Right ventricle myocardium superior (tissue), 1 donor: ENCODE measurements around the gene ATXN1. TPM values are rescaled to one million over a fixed set of nuclear protein-coding genes. Genes with fewer than 3 reads are reported as not detected.
A peak's percentile ranks its signal among the peaks of the same experiment; 100 is the strongest.
"Not testable (repeated sequence)": the region's sequence is repeated elsewhere in the genome, so short reads cannot be mapped to it uniquely, and the experiment has no call there.

Experiments used
- ATAC-seq: fragments of 200-7000 bp; cut with Tn5 transposase; one replicate; pipeline ENCODE4 v1.9.1; 2020; ENCODE audit warnings: mild to moderate bottlenecking; ENCODE audit not compliant: poor library complexity
- DNase-seq: peaks from one replicate; pipeline ENCODE4 v3.0.0-alpha.2; 2020
- intact Hi-C: fragments of 100-400 bp; cut with DNase I; formaldehyde crosslinking; loops from one replicate; pipeline ENCODE4 v1.11.2; 2022
- total RNA-seq: library from RNA; stranded (reverse); fragmentation: NEBNext Ultra II Directional; extraction: Animal tissue kit (Norgen Biotek cat#: 25700); gene quantifications from one replicate; pipeline ENCODE4 v1.2.1, GENCODE V29; 2021
- donor health status: DM: no; HTN: yes; CAD: no; lungs with severe emphysema.

The ATXN1 gene
- total RNA-seq, 1 donor from 2014 or later: 36.1 TPM

- intact Hi-C loops: no loop called here
- no peak for ATAC-seq
- DNase-seq: no peak
Observed at GRCh38 chr6:16471222-16471909, 289.9 kb downstream of the ATXN1 start.

- DNase-seq (no peak), ATAC-seq (no peak)
- intact Hi-C loops: no loop called here
Observed at GRCh38 chr6:16470502-16471221, 290.6 kb downstream of the ATXN1 start.

GRCh38 chr6:16468991-16469615 is 292.2 kb downstream of the ATXN1 start:
- DNase-seq (no peak), ATAC-seq (no peak)
- intact Hi-C loops: no loop called here

- intact Hi-C loops: no loop called here
- ATAC-seq (no peak), DNase-seq (no peak)
Observed at GRCh38 chr6:16466800-16467553, 294.3 kb downstream of the ATXN1 start.

GRCh38 chr6:16464045-16464444 is 297.2 kb downstream of the ATXN1 start:
- ATAC-seq (no peak), DNase-seq (no peak)
- intact Hi-C loops: no loop called here

GRCh38 chr6:16463246-16463645 is 298.0 kb downstream of the ATXN1 start:
- DNase-seq, intact Hi-C loops, ATAC-seq: not testable (repeated sequence)

- ATAC-seq (no peak), DNase-seq (no peak)
- intact Hi-C loops: no loop called here
Observed at GRCh38 chr6:16461491-16461890, 299.8 kb downstream of the ATXN1 start.

GRCh38 chr6:16459472-16459871 is 301.8 kb downstream of the ATXN1 start:
- ATAC-seq, DNase-seq, intact Hi-C loops: not testable (repeated sequence)

GRCh38 chr6:16452348-16452747 is 308.9 kb downstream of the ATXN1 start:
- DNase-seq (no peak), ATAC-seq (peak; percentile 29)
- intact Hi-C loops: no loop called here

GRCh38 chr6:16450821-16451220 is 310.4 kb downstream of the ATXN1 start:
- DNase-seq: no peak
- no peak for ATAC-seq
- intact Hi-C loops: no loop called here

GRCh38 chr6:16450285-16450684 is 311.0 kb downstream of the ATXN1 start:
- ATAC-seq: no peak
- DNase-seq: no peak

GRCh38 chr6:16446273-16446672 is 315.0 kb downstream of the ATXN1 start:
- intact Hi-C loops: no loop called here
- DNase-seq (no peak), ATAC-seq (no peak)

More at GRCh38 chr6:16450285-16450684, 311.0 kb downstream of the ATXN1 start:
- intact Hi-C loops: no loop called here

- ATAC-seq (no peak), DNase-seq (no peak)
- intact Hi-C loops: no loop called here
Observed at GRCh38 chr6:16442031-16442430, 319.2 kb downstream of the ATXN1 start.

- DNase-seq (no peak), ATAC-seq (no peak)
- intact Hi-C loops: no loop called here
Observed at GRCh38 chr6:16441262-16441661, 320.0 kb downstream of the ATXN1 start.

GRCh38 chr6:16440636-16441212 is 320.5 kb downstream of the ATXN1 start:
- intact Hi-C loops: no loop called here
- ATAC-seq (peak; percentile 37), DNase-seq (no peak)

GRCh38 chr6:16438718-16439591 is 322.3 kb downstream of the ATXN1 start:
- no peak for ATAC-seq
- no peak for DNase-seq
- intact Hi-C loops: no loop called here

GRCh38 chr6:16437984-16438383 is 323.3 kb downstream of the ATXN1 start:
- intact Hi-C loops: no loop called here
- ATAC-seq: peak; percentile 72
- DNase-seq: no peak

- no peak for DNase-seq
- intact Hi-C loops: no loop called here
- ATAC-seq: no peak
Observed at GRCh38 chr6:16437095-16437494, 324.2 kb downstream of the ATXN1 start.
